Endothelial cell of umbilical vein (primary cell): ENCODE data around the gene STXBP5L. TPM values are rescaled to one million over a fixed set of nuclear protein-coding genes. Genes with fewer than 3 reads are reported as not detected.

Experiments used
- BruUV-seq: library from RNA; stranded (reverse); fragments of 400-500 nt; replicated peaks from 2 replicates; lab custom pipeline; 2021; lab: Mats Ljungman, UMichigan
- CTCF ChIA-PET: fragments of 300-600, 350-600 bp; sonication (Branson Sonifier 250); formaldehyde crosslinking; loops from one replicate; lab custom pipeline; 2021; ENCODE audit warnings: antibody characterized with exemption, inconsistent platforms; lab: Charles Lee
- POLR2A ChIA-PET: fragments of 300-600, 350-600 bp; sonication (Branson Sonifier 250); formaldehyde crosslinking; loops from one replicate; lab custom pipeline; 2021; ENCODE audit warnings: antibody characterized with exemption, inconsistent platforms; lab: Charles Lee
- DNase-seq: peaks from one replicate; pipeline ENCODE4 v3.0.0-alpha.2; 2011; ENCODE audit warnings: low read depth, low spot score
- FAIRE-seq: peaks from 2 replicates; lab custom pipeline; 2011; peaks lifted over from hg19 to GRCh38; lab: Jason Lieb, UNC
- H2AFZ ChIP-seq: 2 replicates; pipeline ENCODE4 v1.6.0; 2012; ENCODE audit warnings: low read depth, low read length, control low read depth, inconsistent platforms
- H3K27ac ChIP-seq: 2 replicates; pipeline ENCODE4 v1.5.1; 2011; ENCODE audit warnings: low read depth, mild to moderate bottlenecking, control low read depth, low read length, moderate library complexity; ENCODE audit not compliant: insufficient read depth
- H3K27me3 ChIP-seq, 2 experiments: 2 replicates each; pipeline versions ENCODE4 v1.6.0 to v1.6.1; 2011; ENCODE audit warnings: low read length in 2 of 2, mixed read lengths in 1 of 2; ENCODE audit not compliant: control insufficient read depth in 2 of 2, insufficient read depth in 2 of 2
- H3K36me3 ChIP-seq, 2 experiments: 2 replicates in 1 of 2; 3 replicates in 1 of 2; pipeline ENCODE4 v1.5.1; 2011; ENCODE audit warnings: low read length in 2 of 2, mild to moderate bottlenecking in 1 of 2, moderate library complexity in 1 of 2; ENCODE audit not compliant: control insufficient read depth in 2 of 2, insufficient read depth in 2 of 2; ENCODE audit errors: extremely low read depth in 1 of 2
- H3K4me1 ChIP-seq: 3 replicates; pipeline ENCODE4 v1.5.1; 2011; ENCODE audit warnings: mild to moderate bottlenecking, low read length; ENCODE audit not compliant: control insufficient read depth, insufficient read depth; ENCODE audit errors: extremely low read depth
- H3K4me2 ChIP-seq: 2 replicates; pipeline ENCODE4 v1.6.1; 2011; ENCODE audit warnings: low read length, control low read depth, mixed read lengths; ENCODE audit not compliant: insufficient read depth
- H3K4me3 ChIP-seq, 3 experiments: fragments of 200-600 bp in 1 of 3; sonication (generic), shearing (Covaris generic) in 1 of 3; replicated peaks in 1 of 3; 2 replicates each; pipeline ENCODE4 v1.5.1; 2011 to 2016; ENCODE audit warnings: control low read depth in 3 of 3, low read length in 3 of 3, mild to moderate bottlenecking in 2 of 3, inconsistent platforms in 1 of 3, low read depth in 1 of 3, moderate library complexity in 1 of 3; ENCODE audit not compliant: insufficient read depth in 1 of 3
- H3K79me2 ChIP-seq: 2 replicates; pipeline ENCODE4 v1.6.0; 2012; ENCODE audit warnings: low read length, inconsistent platforms; ENCODE audit not compliant: control insufficient read depth, insufficient read depth
- H3K9ac ChIP-seq: replicated peaks from 2 replicates; pipeline ENCODE3; 2011; ENCODE audit warnings: low read length, control low read depth; ENCODE audit not compliant: insufficient read depth; ENCODE audit errors: extremely low read depth
- H3K9me1 ChIP-seq: replicated peaks from 3 replicates; pipeline ENCODE4 v1.6.0; 2011; ENCODE audit warnings: mild to moderate bottlenecking, low read length; ENCODE audit not compliant: control insufficient read depth, insufficient read depth; ENCODE audit errors: extremely low read depth
- H3K9me3 ChIP-seq: replicated peaks from 2 replicates; pipeline ENCODE4 v1.5.1; 2012; ENCODE audit warnings: low read length, inconsistent platforms; ENCODE audit not compliant: control insufficient read depth, insufficient read depth
- H4K20me1 ChIP-seq: replicated peaks from 2 replicates; pipeline ENCODE3; 2011; ENCODE audit warnings: mild to moderate bottlenecking, low read length; ENCODE audit not compliant: control insufficient read depth, insufficient read depth; ENCODE audit errors: extremely low read depth
- CTCF ChIP-seq, 2 donors: IDR thresholded peaks; 1 replicate in 1 of 2; 2 replicates in 1 of 2; pipeline ENCODE4 v1.5.1; 2011; ENCODE audit warnings: low read length in 2 of 2, mild to moderate bottlenecking in 2 of 2, moderate library complexity in 2 of 2, control low read depth in 1 of 2, inconsistent platforms in 1 of 2, low read depth in 1 of 2; ENCODE audit not compliant: insufficient read depth in 1 of 2; ENCODE audit errors: extremely low read depth in 1 of 2
- FOS ChIP-seq: IDR thresholded peaks from 2 replicates; pipeline ENCODE4 v1.6.1; 2011; ENCODE audit warnings: mild to moderate bottlenecking, low read length, moderate library complexity, borderline replicate concordance; ENCODE audit not compliant: insufficient read depth
- JUN ChIP-seq: IDR thresholded peaks from 2 replicates; pipeline ENCODE4 v1.6.1; 2011; ENCODE audit warnings: borderline replicate concordance, low read depth; ENCODE audit not compliant: insufficient read length, insufficient read depth
- MYC ChIP-seq: IDR thresholded peaks from one replicate; pipeline ENCODE4 v1.6.1; 2011; ENCODE audit warnings: mild to moderate bottlenecking, low read depth, low read length
- POLR2A ChIP-seq: IDR thresholded peaks from 2 replicates; pipeline ENCODE4 v1.6.1; 2012; ENCODE audit warnings: low read depth, mild to moderate bottlenecking, control low read depth, low read length
- POLR2AphosphoS5 ChIP-seq: IDR thresholded peaks from 2 replicates; pipeline ENCODE4 v1.6.1; 2012; ENCODE audit warnings: low read depth, mild to moderate bottlenecking, control low read depth, low read length, moderate library complexity; ENCODE audit not compliant: insufficient read depth
- dilution Hi-C: fragments of 300-500 bp; cut with MboI; formaldehyde crosslinking; loops from one replicate; pipeline ENCODE4 v1.15.0; 2019; ENCODE audit warnings: low sequenced_read_pairs; ENCODE audit not compliant: extremely low pct_ligation_motif_present
- intact Hi-C: fragments of 100-400 bp; cut with micrococcal nuclease; formaldehyde crosslinking; loops from one replicate; pipeline ENCODE4 v1.10.0; 2022
- polyA plus RNA-seq, 4 experiments: library from polyadenylated mRNA; depleted of rRNA in 3 of 4; stranded (reverse) in 3 of 4; unstranded in 1 of 4; fragments of >200 nt; gene quantifications; 2 replicates each; pipeline versions ENCODE4 v1.2.1 to v1.2.3, GENCODE V29; 2011 to 2012; ENCODE audit warnings: missing spikeins in 1 of 4
- total RNA-seq: library from RNA; stranded (reverse); gene quantifications from 2 replicates; pipeline ENCODE4 v1.2.3, GENCODE V29; 2021
- TF ChIP-seq, protein P1 (sequence below): IDR thresholded peaks from 2 replicates; pipeline ENCODE4 v1.6.1; 2011; ENCODE audit not compliant: insufficient read depth, insufficient read length

The STXBP5L gene
- total and polyA plus RNA-seq, 2 donors (not counting 3 experiments of a cell fraction or from before 2014, with no cell fraction given), result not detected

DNA sequence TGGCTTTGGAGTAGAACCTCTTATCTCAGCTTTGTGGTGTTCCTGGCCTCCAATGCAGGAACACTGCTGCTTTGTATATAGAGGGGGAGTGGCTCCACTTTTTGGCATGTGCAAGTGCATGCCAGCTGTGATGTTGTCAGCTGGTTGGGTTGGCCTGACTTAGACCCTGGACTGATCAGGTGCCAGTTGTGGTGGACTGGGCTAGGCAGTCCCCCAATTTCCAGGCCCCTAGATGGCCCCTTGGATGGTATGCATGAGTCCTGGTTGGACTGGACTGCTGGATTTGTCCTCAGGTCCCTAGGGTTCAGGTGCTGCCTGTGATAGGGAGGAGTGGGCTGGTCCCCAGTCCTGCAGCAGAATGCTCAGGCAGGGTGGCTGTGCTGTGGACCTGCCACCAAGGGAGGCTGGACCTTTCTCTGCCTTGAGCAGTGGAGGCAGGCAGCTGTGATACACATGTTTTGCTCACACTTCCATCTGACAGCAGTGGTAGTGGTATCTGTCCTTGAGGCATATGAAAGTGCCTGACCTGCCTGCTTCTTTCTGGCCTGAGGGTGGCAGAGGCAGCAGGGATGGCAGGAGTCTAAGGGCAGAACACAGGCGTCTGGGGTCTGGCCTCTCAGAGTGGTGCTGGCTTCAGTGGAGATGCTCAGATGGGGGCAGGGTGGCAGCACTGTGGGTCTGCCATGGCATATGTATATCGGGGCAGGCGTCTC lies 74.8 kb downstream of the STXBP5L start:
- no peak for DNase-seq
- no peaks in the 10 kb centered on the region for H3K79me2 ChIP-seq
- no TSS peak for BruUV-seq
- intact Hi-C loops (no loop called here), dilution Hi-C loops (no loop called here)
- no peak for FAIRE-seq
- H3K9ac ChIP-seq, result no peak overlapping the region
- H3K36me3 ChIP-seq, result no peaks in the 10 kb centered on the region
- H3K4me3 ChIP-seq, result no peak overlapping the region
- H2AFZ ChIP-seq, result no peak overlapping the region
- no peaks in the 10 kb centered on the region for H4K20me1 ChIP-seq
- no peak overlapping the region for H3K4me2 ChIP-seq
- H3K27me3 ChIP-seq, result no peaks in the 10 kb centered on the region
- ChIA-PET CTCF (no interaction called here), POLR2A (no interaction called here)
- TF ChIP-seq JUN, result no peak
- TF ChIP-seq, protein P1, sequence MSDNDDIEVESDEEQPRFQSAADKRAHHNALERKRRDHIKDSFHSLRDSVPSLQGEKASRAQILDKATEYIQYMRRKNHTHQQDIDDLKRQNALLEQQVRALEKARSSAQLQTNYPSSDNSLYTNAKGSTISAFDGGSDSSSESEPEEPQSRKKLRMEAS, result no peak
- TF ChIP-seq POLR2AphosphoS5, result no peak
- TF ChIP-seq POLR2A, result no peak
- no peak for TF ChIP-seq CTCF (IDR thresholded peaks at IDR 0.05; ENCODE audit: extremely low read depth in 1 of 2, insufficient read depth in 1 of 2, low read depth in 1 of 2, low read length in 2 of 2)
- no peaks in the 10 kb centered on the region for H3K9me3 ChIP-seq
- H3K4me1 ChIP-seq, result no peaks in the 10 kb centered on the region
- H3K27ac ChIP-seq, result no peak overlapping the region
- H3K9me1 ChIP-seq, result no peaks in the 10 kb centered on the region

DNA sequence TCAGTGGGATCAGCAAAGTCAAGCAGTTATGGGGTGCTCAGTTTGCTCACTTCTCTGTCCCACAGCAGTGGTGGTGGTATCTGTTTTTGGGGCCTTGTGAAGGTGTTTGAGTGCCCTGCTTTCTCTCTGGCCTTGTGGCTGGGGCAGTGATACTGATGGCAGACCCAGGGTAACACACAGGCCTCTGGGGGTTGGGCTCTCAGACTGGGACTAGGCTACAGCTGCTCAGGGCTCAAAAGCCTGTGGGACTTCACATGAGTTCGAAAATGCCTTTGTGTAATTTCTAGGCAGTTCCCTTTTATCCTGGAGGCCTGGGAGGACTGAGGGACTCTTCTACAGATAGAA lies 75.3 kb downstream of the STXBP5L start:
- intact Hi-C loops, result no loop called here
- dilution Hi-C loops, result no loop called here
- ChIA-PET CTCF (no interaction called here), POLR2A (no interaction called here)
- Histone ChIP-seq H3K4me1 (no peaks in the 10 kb centered on the region), H2AFZ (no peak overlapping the region), H3K9ac (no peak overlapping the region), H4K20me1 (no peaks in the 10 kb centered on the region), H3K9me1 (no peaks in the 10 kb centered on the region), H3K79me2 (no peaks in the 10 kb centered on the region), H3K4me2 (no peak overlapping the region), H3K36me3 (no peaks in the 10 kb centered on the region), H3K27ac (no peak overlapping the region), H3K27me3 (no peaks in the 10 kb centered on the region), H3K4me3 (no peak overlapping the region), H3K9me3 (no peaks in the 10 kb centered on the region)
- no peak for DNase-seq
- TF ChIP-seq POLR2AphosphoS5, result no peak
- TF ChIP-seq FOS, result no peak
- no peak for TF ChIP-seq MYC
- no TSS peak for BruUV-seq
- no peak for FAIRE-seq
